Fibroblast of mammary gland (primary cell): ENCODE measurements around the gene CELSR3.

Source experiments
- DNase-seq: peaks from one replicate; pipeline ENCODE4 v3.0.0-alpha.2; 2010; ENCODE audit warnings: low read depth
- H3K4me3 ChIP-seq: 2 replicates; pipeline ENCODE4 v1.5.1; 2011; ENCODE audit warnings: low read depth, mild to moderate bottlenecking, low read length, moderate library complexity; ENCODE audit not compliant: control insufficient read depth
- CTCF ChIP-seq: conservative IDR thresholded peaks from 2 replicates; pipeline ENCODE4 v1.5.1; 2011; ENCODE audit warnings: low read depth, low read length, inconsistent platforms; ENCODE audit not compliant: control insufficient read depth, insufficient read depth

The CELSR3 gene

GRCh38 chr3:48642605-48643004 is 20.1 kb downstream of the CELSR3 start:
- no peak for DNase-seq
- TF ChIP-seq CTCF, result no peak
- no peak overlapping the region for H3K4me3 ChIP-seq

- DNase-seq, result no peak
- H3K4me3 ChIP-seq, result no peak overlapping the region
- TF ChIP-seq CTCF, result no peak
These were observed 21.3 kb downstream of the CELSR3 start for GRCh38 chr3:48641396-48641795.

- no peak for DNase-seq
- TF ChIP-seq CTCF, result no peak
- no peak overlapping the region for H3K4me3 ChIP-seq
These were observed 22.6 kb downstream of the CELSR3 start for GRCh38 chr3:48639944-48640606.

- DNase-seq, result no peak
- H3K4me3 ChIP-seq, result no peak overlapping the region
- TF ChIP-seq CTCF, result no peak
These were observed 25.4 kb downstream of the CELSR3 start for GRCh38 chr3:48637305-48637704.

GRCh38 chr3:48636149-48636655 is 26.5 kb downstream of the CELSR3 start:
- no peak for TF ChIP-seq CTCF
- no peak for DNase-seq
- H3K4me3 ChIP-seq, result peak overlapping the region; percentile 82

GRCh38 chr3:48635222-48636021 is 27.3 kb downstream of the CELSR3 start, which contains the start of gene SLC26A6:
Gene SLC26A6 (minus strand): TSS chr3:48635461. CDS start chr3:48635393, 68 bp downstream.
- H3K4me3 ChIP-seq, result peak within 1 kb of the TSS; percentile 82
- TF ChIP-seq CTCF, result peak; percentile 66
- peak; percentile 92 for DNase-seq
